Skeletal muscle tissue (tissue), 4 donors: ENCODE measurements around the gene COL8A1. TPM values are rescaled to one million over a fixed set of nuclear protein-coding genes. Genes with fewer than 3 reads are reported as not detected.
A peak's percentile ranks its signal among the peaks of the same experiment; 100 is the strongest.

Experiments used
- H3K27ac ChIP-seq: one replicate; pipeline ENCODE4 v1.7.0; 2013; ENCODE audit warnings: mild to moderate bottlenecking, low read depth, low read length, inconsistent platforms
- H3K27me3 ChIP-seq, 3 donors: one replicate each; pipeline ENCODE4 v1.7.0; 2013; ENCODE audit warnings: low read length in 3 of 3; ENCODE audit not compliant: control insufficient read depth in 3 of 3, insufficient read depth in 3 of 3
- H3K36me3 ChIP-seq, 3 donors: one replicate each; pipeline ENCODE4 v1.7.0; 2013; ENCODE audit warnings: low read length in 3 of 3; ENCODE audit not compliant: control insufficient read depth in 3 of 3, insufficient read depth in 3 of 3
- H3K4me1 ChIP-seq, 3 donors: one replicate each; pipeline ENCODE4 v1.7.0; 2013; ENCODE audit warnings: low read length in 3 of 3, mild to moderate bottlenecking in 3 of 3; ENCODE audit not compliant: control insufficient read depth in 3 of 3, insufficient read depth in 3 of 3
- H3K4me3 ChIP-seq, 3 donors: one replicate each; pipeline ENCODE4 v1.7.0; 2013; ENCODE audit warnings: low read length in 3 of 3
- H3K9ac ChIP-seq, 3 donors: one replicate each; pipeline ENCODE4 v1.7.0; 2013; ENCODE audit warnings: low read length in 3 of 3, mild to moderate bottlenecking in 3 of 3, moderate library complexity in 2 of 3, low read depth in 1 of 3
- H3K9me3 ChIP-seq, 3 donors: one replicate each; pipeline ENCODE4 v1.7.0; 2013; ENCODE audit warnings: low read length in 3 of 3; ENCODE audit not compliant: control insufficient read depth in 3 of 3
- total RNA-seq: library from RNA; depleted of rRNA; stranded (reverse); fragments of >200 nt; gene quantifications from one replicate; pipeline ENCODE4 v1.2.3, GENCODE V29; 2014
- donor health status: Osteomylitis.

Gene COL8A1
- total RNA-seq, 1 donor from 2014 or later: 1.6 TPM

GRCh38 chr3:99665017-99665416 is 26.6 kb downstream of the COL8A1 start:
- no peaks in the 10 kb centered on the region for H3K27me3 ChIP-seq
- no peak overlapping the region for H3K9ac ChIP-seq
- H3K9me3 ChIP-seq: no peaks in the 10 kb centered on the region
- no peaks in the 10 kb centered on the region for H3K36me3 ChIP-seq
- no peaks in the 10 kb centered on the region for H3K4me1 ChIP-seq
- H3K4me3 ChIP-seq: no peak overlapping the region
- no peak overlapping the region for H3K27ac ChIP-seq

- no peaks in the 10 kb centered on the region for H3K4me1 ChIP-seq
- H3K27me3 ChIP-seq: no peaks in the 10 kb centered on the region
- no peaks in the 10 kb centered on the region for H3K36me3 ChIP-seq
- no peaks in the 10 kb centered on the region for H3K9me3 ChIP-seq
- no peak overlapping the region for H3K4me3 ChIP-seq
- no peak overlapping the region for H3K9ac ChIP-seq
- no peak overlapping the region for H3K27ac ChIP-seq
These were observed 27.8 kb downstream of the COL8A1 start for GRCh38 chr3:99666201-99666600.

GRCh38 chr3:99668044-99668443 is 29.6 kb downstream of the COL8A1 start:
- no peaks in the 10 kb centered on the region for H3K36me3 ChIP-seq
- H3K4me3 ChIP-seq: no peak overlapping the region
- no peaks in the 10 kb centered on the region for H3K9me3 ChIP-seq
- no peaks in the 10 kb centered on the region for H3K27me3 ChIP-seq
- no peaks in the 10 kb centered on the region for H3K4me1 ChIP-seq
- no peak overlapping the region for H3K9ac ChIP-seq
- no peak overlapping the region for H3K27ac ChIP-seq

- no peak overlapping the region for H3K9ac ChIP-seq
- no peaks in the 10 kb centered on the region for H3K9me3 ChIP-seq
- H3K27ac ChIP-seq: no peak overlapping the region
- H3K4me3 ChIP-seq: no peak overlapping the region
- H3K36me3 ChIP-seq: no peaks in the 10 kb centered on the region
- H3K4me1 ChIP-seq: peaks cover 0 to 8% (median 0%) of the 10 kb centered on the region in 3 donors
- H3K27me3 ChIP-seq: no peaks in the 10 kb centered on the region
These were observed 31.6 kb downstream of the COL8A1 start for GRCh38 chr3:99669879-99670555.

- Histone ChIP-seq H3K9me3 (no peaks in the 10 kb centered on the region), H3K36me3 (no peaks in the 10 kb centered on the region), H3K27ac (no peak overlapping the region), H3K9ac (no peak overlapping the region), H3K27me3 (no peaks in the 10 kb centered on the region), H3K4me1 (peaks cover 0 to 8% (median 0%) of the 10 kb centered on the region in 3 donors), H3K4me3 (no peak overlapping the region)
These were observed 32.2 kb downstream of the COL8A1 start for GRCh38 chr3:99670556-99670950.

GRCh38 chr3:99674086-99674789 is 35.8 kb downstream of the COL8A1 start:
- Histone ChIP-seq H3K4me1 (peaks cover 3 to 8% (median 3%) of the 10 kb centered on the region in 3 donors), H3K9ac (no peak overlapping the region), H3K27ac (no peak overlapping the region), H3K9me3 (no peaks in the 10 kb centered on the region), H3K4me3 (no peak overlapping the region), H3K36me3 (no peaks in the 10 kb centered on the region), H3K27me3 (no peaks in the 10 kb centered on the region)

GRCh38 chr3:99678023-99678422 is 39.6 kb downstream of the COL8A1 start:
- peak overlapping the region; percentile 69 for H3K27ac ChIP-seq
- no peak overlapping the region for H3K4me3 ChIP-seq
- H3K9ac ChIP-seq: peak overlapping the region in 1 of 3 donors; percentile 43

GRCh38 chr3:99678896-99679295 is 40.5 kb downstream of the COL8A1 start:
- Histone ChIP-seq H3K9me3 (no peaks in the 10 kb centered on the region), H3K27me3 (no peaks in the 10 kb centered on the region), H3K36me3 (no peaks in the 10 kb centered on the region), H3K27ac (no peak overlapping the region), H3K9ac (no peak overlapping the region), H3K4me3 (no peak overlapping the region), H3K4me1 (peaks cover 3 to 8% (median 3%) of the 10 kb centered on the region in 3 donors)

More at GRCh38 chr3:99678023-99678422, 39.6 kb downstream of the COL8A1 start:
- Histone ChIP-seq H3K36me3 (no peaks in the 10 kb centered on the region), H3K27me3 (no peaks in the 10 kb centered on the region), H3K9me3 (no peaks in the 10 kb centered on the region), H3K4me1 (peaks cover 3 to 8% (median 3%) of the 10 kb centered on the region in 3 donors)

GRCh38 chr3:99681512-99681911 is 43.1 kb downstream of the COL8A1 start:
- H3K9me3 ChIP-seq: no peaks in the 10 kb centered on the region
- H3K27ac ChIP-seq: no peak overlapping the region
- H3K36me3 ChIP-seq: no peaks in the 10 kb centered on the region
- H3K4me3 ChIP-seq: no peak overlapping the region
- H3K27me3 ChIP-seq: no peaks in the 10 kb centered on the region
- H3K4me1 ChIP-seq: peaks cover 0 to 3% (median 3%) of the 10 kb centered on the region in 3 donors
- H3K9ac ChIP-seq: no peak overlapping the region

- Histone ChIP-seq H3K36me3 (no peaks in the 10 kb centered on the region), H3K27ac (no peak overlapping the region), H3K4me1 (peaks cover 0 to 3% (median 3%) of the 10 kb centered on the region in 3 donors), H3K27me3 (no peaks in the 10 kb centered on the region), H3K9me3 (no peaks in the 10 kb centered on the region), H3K9ac (no peak overlapping the region), H3K4me3 (no peak overlapping the region)
These were observed 43.6 kb downstream of the COL8A1 start for GRCh38 chr3:99681976-99682375.
